Uterus (tissue), 4 donors: ENCODE measurements around the gene CXCR6. TPM values are rescaled to one million over a fixed set of nuclear protein-coding genes. Genes with fewer than 3 reads are reported as not detected.

Source experiments
- DNase-seq, 2 donors: peaks; one replicate each; pipeline ENCODE4 v3.0.0-alpha.2; 2019 to 2020
- H3K27ac ChIP-seq, 2 donors: fragments of 200-600 bp; sonication (generic); 1 replicate in 1 of 2; 2 replicates in 1 of 2; pipeline ENCODE4 v1.5.1; 2016 to 2018
- H3K27me3 ChIP-seq, 2 donors: fragments of 200-600 bp; sonication (generic); one replicate each; pipeline ENCODE4 v1.5.1; 2018 to 2019; ENCODE audit warnings: control low read depth in 1 of 2
- H3K36me3 ChIP-seq, 2 donors: fragments of 200-600 bp; sonication (generic); one replicate each; pipeline ENCODE4 v1.5.1; 2019; ENCODE audit warnings: control low read depth in 1 of 2
- H3K4me1 ChIP-seq, 2 donors: fragments of 200-600 bp; sonication (generic); one replicate each; pipeline ENCODE4 v1.5.1; 2018 to 2019; ENCODE audit warnings: control low read depth in 1 of 2
- H3K4me3 ChIP-seq, 2 donors: fragments of 200-600 bp; sonication (generic); 1 replicate in 1 of 2; 2 replicates in 1 of 2; pipeline ENCODE4 v1.5.1; 2018 to 2019; ENCODE audit warnings: mild to moderate bottlenecking in 1 of 2
- H3K9me3 ChIP-seq, 2 donors: fragments of 200-600 bp; sonication (generic); one replicate each; pipeline ENCODE4 v1.5.1; 2019; ENCODE audit warnings: control low read depth in 1 of 2
- POLR2A ChIP-seq, 2 donors: fragments of 450-650 bp; IDR thresholded peaks; one replicate each; pipeline ENCODE4 v1.6.1; 2016; ENCODE audit warnings: antibody characterized with exemption in 2 of 2, mild to moderate bottlenecking in 1 of 2, moderate library complexity in 1 of 2
- intact Hi-C: fragments of 100-400 bp; cut with DNase I; formaldehyde crosslinking; loops from one replicate; pipeline ENCODE4 v1.15.1; 2023; ENCODE audit warnings: low total_unique reads
- total RNA-seq, 4 donors: library from RNA; depleted of rRNA in 3 of 4; stranded (reverse); fragments of >200 nt in 3 of 4; gene quantifications; one replicate each; pipeline versions ENCODE4 v1.1.0 to v1.2.4, GENCODE V29; 2014 to 2023
- TF ChIP-seq, protein P1 (sequence below), 4 experiments: fragments of 200-600 bp in 2 of 4; fragments of 450-650 bp in 2 of 4; sonication (generic) in 2 of 4; IDR thresholded peaks; one replicate each; pipeline ENCODE4 v1.5.1; 2016 to 2019; ENCODE audit warnings: antibody characterized with exemption in 4 of 4, mild to moderate bottlenecking in 2 of 4, moderate library complexity in 1 of 4
- donor health status: DM: yes; HTN: yes; CAD: no.

Gene CXCR6
- total RNA-seq, 4 donors from 2014 or later: 0.48 to 8.7 (median 0.76) TPM; not detected in 1

DNA sequence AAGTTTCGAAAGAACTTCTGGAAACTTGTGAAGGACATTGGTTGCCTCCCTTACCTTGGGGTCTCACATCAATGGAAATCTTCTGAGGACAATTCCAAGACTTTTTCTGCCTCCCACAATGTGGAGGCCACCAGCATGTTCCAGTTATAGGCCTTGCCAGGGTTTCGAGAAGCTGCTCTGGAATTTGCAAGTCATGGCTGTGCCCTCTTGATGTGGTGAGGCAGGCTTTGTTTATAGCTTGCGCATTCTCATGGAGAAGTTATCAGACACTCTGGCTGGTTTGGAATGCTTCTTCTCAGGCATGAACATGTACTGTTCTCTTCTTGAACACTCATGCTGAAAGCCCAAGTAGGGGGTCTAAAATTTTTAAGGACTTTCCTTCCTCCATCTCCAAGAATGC, 4.1 kb downstream of the CXCR6 start:
- Histone ChIP-seq H3K36me3 (no peaks in the 10 kb centered on the region), H3K4me3 (no peak overlapping the region), H3K4me1 (peaks cover 0 to 18% of the 10 kb centered on the region in 2 donors), H3K27ac (peak overlapping the region in 1 of 2 donors; percentile 64), H3K27me3 (no peaks in the 10 kb centered on the region), H3K9me3 (no peaks in the 10 kb centered on the region)
- DNase-seq: no peak
- TF ChIP-seq POLR2A (IDR thresholded peaks at IDR 0.05): no peak
- TF ChIP-seq, protein P1, sequence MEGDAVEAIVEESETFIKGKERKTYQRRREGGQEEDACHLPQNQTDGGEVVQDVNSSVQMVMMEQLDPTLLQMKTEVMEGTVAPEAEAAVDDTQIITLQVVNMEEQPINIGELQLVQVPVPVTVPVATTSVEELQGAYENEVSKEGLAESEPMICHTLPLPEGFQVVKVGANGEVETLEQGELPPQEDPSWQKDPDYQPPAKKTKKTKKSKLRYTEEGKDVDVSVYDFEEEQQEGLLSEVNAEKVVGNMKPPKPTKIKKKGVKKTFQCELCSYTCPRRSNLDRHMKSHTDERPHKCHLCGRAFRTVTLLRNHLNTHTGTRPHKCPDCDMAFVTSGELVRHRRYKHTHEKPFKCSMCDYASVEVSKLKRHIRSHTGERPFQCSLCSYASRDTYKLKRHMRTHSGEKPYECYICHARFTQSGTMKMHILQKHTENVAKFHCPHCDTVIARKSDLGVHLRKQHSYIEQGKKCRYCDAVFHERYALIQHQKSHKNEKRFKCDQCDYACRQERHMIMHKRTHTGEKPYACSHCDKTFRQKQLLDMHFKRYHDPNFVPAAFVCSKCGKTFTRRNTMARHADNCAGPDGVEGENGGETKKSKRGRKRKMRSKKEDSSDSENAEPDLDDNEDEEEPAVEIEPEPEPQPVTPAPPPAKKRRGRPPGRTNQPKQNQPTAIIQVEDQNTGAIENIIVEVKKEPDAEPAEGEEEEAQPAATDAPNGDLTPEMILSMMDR (IDR thresholded peaks at IDR 0.05): no peak
- intact Hi-C loops: no loop called here

DNA sequence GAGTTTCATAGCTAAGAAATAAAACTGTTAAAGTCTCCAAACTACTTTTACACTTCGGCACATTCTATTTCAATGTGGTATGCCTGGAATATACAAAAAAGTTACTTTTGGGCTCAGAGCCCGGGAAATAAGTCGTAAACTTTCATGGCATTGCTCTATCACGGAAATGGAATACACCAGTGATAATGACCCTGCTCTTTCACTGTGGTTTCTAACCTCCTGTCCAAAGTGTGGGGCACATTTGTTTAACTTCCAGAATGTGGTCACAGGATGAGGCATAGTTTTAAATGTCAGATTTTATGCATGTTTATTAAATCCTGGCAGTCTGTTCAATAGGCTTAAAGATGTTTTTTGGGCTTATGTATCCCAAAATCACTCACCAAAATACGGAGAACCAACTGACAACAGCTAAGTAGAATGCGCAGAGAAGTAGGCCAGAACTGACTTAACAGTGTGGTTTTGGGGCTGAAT, 5.1 kb downstream of the CXCR6 start:
- Histone ChIP-seq H3K27ac (peak overlapping the region; percentile 31 to 64), H3K4me3 (no peak overlapping the region), H3K27me3 (no peaks in the 10 kb centered on the region), H3K9me3 (no peaks in the 10 kb centered on the region), H3K4me1 (peaks cover 0 to 18% of the 10 kb centered on the region in 2 donors), H3K36me3 (no peaks in the 10 kb centered on the region)
- intact Hi-C loops: no loop called here
- no peak for DNase-seq
- no peak for TF ChIP-seq POLR2A (IDR thresholded peaks at IDR 0.05)
- TF ChIP-seq, protein P1 (IDR thresholded peaks at IDR 0.05): no peak

DNA sequence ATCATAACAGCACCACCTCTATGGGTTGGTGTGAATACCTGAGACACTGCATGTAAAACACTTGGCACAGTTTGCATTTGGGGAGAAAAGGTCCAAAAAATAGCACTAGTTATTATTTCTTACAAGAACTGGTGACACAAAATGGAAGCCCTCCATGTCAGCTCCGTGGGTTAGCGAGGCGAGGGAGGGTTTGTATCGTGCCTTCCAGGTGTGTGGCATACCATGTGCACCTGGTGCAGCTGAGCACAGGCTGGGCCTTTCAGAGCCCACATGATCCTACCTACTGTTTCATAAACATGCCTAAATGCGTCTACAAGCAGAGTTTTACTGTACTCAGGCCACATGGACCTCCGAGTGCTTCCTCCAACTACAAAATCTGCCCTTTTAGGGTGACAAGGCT, 5.6 kb downstream of the CXCR6 start:
- peaks cover 0 to 18% of the 10 kb centered on the region in 2 donors for H3K4me1 ChIP-seq
- peak overlapping the region; percentile 31 to 64 for H3K27ac ChIP-seq
- H3K36me3 ChIP-seq: no peaks in the 10 kb centered on the region
- TF ChIP-seq, protein P1 (IDR thresholded peaks at IDR 0.05): no peak
- TF ChIP-seq POLR2A (IDR thresholded peaks at IDR 0.05): no peak
- intact Hi-C loops: no loop called here
- no peaks in the 10 kb centered on the region for H3K9me3 ChIP-seq
- no peak for DNase-seq
- H3K4me3 ChIP-seq: no peak overlapping the region
- H3K27me3 ChIP-seq: no peaks in the 10 kb centered on the region

DNA sequence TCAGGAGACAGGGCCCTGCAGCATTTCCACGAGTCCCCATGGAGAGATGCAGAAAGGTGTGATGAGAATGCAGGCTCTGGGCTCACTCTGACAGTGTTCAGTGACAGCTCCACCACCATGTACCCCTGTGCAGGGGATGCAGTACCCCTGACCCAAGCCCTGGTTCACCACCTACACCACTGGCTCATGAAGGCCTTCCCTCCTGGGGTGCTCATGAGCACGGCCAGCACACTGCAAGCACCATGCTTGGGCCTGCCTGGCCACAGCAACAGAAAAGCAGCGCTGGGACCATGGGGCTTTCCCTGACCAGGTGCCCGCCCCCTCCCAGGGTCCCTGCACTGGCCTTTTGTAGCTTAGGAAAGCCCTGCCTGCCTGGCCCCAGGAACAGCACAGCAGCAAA, 6.2 kb downstream of the CXCR6 start:
- Histone ChIP-seq H3K27ac (peak overlapping the region; percentile 31 to 64), H3K36me3 (no peaks in the 10 kb centered on the region), H3K9me3 (no peaks in the 10 kb centered on the region), H3K4me1 (peaks cover 0 to 18% of the 10 kb centered on the region in 2 donors), H3K27me3 (no peaks in the 10 kb centered on the region), H3K4me3 (no peak overlapping the region)
- DNase-seq: no peak
- TF ChIP-seq POLR2A (IDR thresholded peaks at IDR 0.05): no peak
- TF ChIP-seq, protein P1 (IDR thresholded peaks at IDR 0.05): no peak
- intact Hi-C loops: no loop called here

DNA sequence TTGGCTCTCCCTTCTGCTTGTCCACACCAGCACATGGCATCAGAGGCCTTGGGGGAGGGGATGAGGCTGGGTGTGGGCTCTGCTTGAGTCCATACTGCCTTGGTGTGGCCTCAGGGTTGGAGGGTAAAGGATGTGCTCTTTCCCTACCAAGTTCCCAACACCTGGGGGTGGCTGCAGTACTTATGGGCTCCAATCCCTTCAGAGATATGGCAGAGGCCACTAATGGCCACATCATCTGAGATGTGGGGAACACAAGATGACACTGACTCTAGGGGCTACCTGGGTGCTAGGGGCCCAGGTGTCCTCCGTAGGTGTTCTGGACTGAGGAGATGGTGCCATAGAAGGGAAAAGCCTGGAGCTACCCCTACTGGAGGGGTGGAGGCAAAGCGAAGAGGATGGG, 6.9 kb downstream of the CXCR6 start:
- no peak overlapping the region for H3K4me3 ChIP-seq
- H3K9me3 ChIP-seq: no peaks in the 10 kb centered on the region
- intact Hi-C loops: no loop called here
- no peaks in the 10 kb centered on the region for H3K36me3 ChIP-seq
- no peak for DNase-seq
- peak overlapping the region in 1 of 2 donors; percentile 64 for H3K27ac ChIP-seq
- no peak for TF ChIP-seq POLR2A (IDR thresholded peaks at IDR 0.05)
- TF ChIP-seq, protein P1 (IDR thresholded peaks at IDR 0.05): no peak
- H3K27me3 ChIP-seq: no peaks in the 10 kb centered on the region
- peaks cover 0 to 18% of the 10 kb centered on the region in 2 donors for H3K4me1 ChIP-seq
